HepG2 (cell line): ENCODE measurements around the gene SLCO3A1. TPM values are rescaled to one million over a fixed set of nuclear protein-coding genes. Genes with fewer than 3 reads are reported as not detected.

ENCODE experiments used
- ATAC-seq: fragments of 200-7000 bp; cut with Tn5 transposase; 3 replicates; pipeline ENCODE4 v1.9.1; 2020; ENCODE audit warnings: mild to moderate bottlenecking, moderate library complexity
- BruUV-seq: library from RNA; stranded (reverse); fragments of 400-500 nt; replicated peaks from 2 replicates; lab custom pipeline; 2021; lab: Mats Ljungman, UMichigan
- CTCF ChIA-PET: fragments of 300-600 bp; formaldehyde crosslinking; extraction: SDS; loops from one replicate; lab custom pipeline; 2021; ENCODE audit warnings: low total read pairs, inconsistent platforms, low intra/inter-chr PET ratio; lab: Yijun Ruan, JAX
- POLR2A ChIA-PET: fragments of 350-600 bp; sonication (Branson Sonifier 250); formaldehyde crosslinking; loops from one replicate; lab custom pipeline; 2020; ENCODE audit warnings: antibody characterized with exemption, inconsistent platforms; lab: Yijun Ruan, JAX
- DNase-seq: peaks from one replicate; pipeline ENCODE4 v3.0.0-alpha.2; 2015; ENCODE audit warnings: low spot score
- FAIRE-seq: peaks from 3 replicates; lab custom pipeline; 2011; peaks lifted over from hg19 to GRCh38; lab: Jason Lieb, UNC
- H2AFZ ChIP-seq: one replicate; pipeline ENCODE4 v1.6.1; 2011; ENCODE audit warnings: low read length, inconsistent platforms
- H3K27ac ChIP-seq: fragments of 300-600 bp; 3 replicates; pipeline ENCODE4 v1.8.0; 2011; ENCODE audit warnings: mixed run types, mild to moderate bottlenecking, mixed read lengths, low read length, inconsistent platforms; ENCODE audit not compliant: insufficient read depth; ENCODE audit errors: extremely low read length
- H3K27me3 ChIP-seq, 2 experiments: fragments of 200-600 bp in 1 of 2; 2 replicates in 1 of 2; 3 replicates in 1 of 2; pipeline versions ENCODE4 v1.6.0 to v1.8.0; 2011; ENCODE audit warnings: low read length in 2 of 2, mild to moderate bottlenecking in 2 of 2, moderate library complexity in 2 of 2, inconsistent platforms in 1 of 2; ENCODE audit not compliant: insufficient read depth in 2 of 2, control insufficient read depth in 1 of 2
- H3K36me3 ChIP-seq, 2 experiments: fragments of 200-600 bp in 1 of 2; replicated peaks in 1 of 2; 2 replicates in 1 of 2; 3 replicates in 1 of 2; pipeline versions ENCODE4 v1.5.1 to v1.8.0; 2011; ENCODE audit warnings: low read length in 2 of 2, inconsistent platforms in 1 of 2; ENCODE audit not compliant: insufficient read depth in 2 of 2, control insufficient read depth in 1 of 2
- H3K4me1 ChIP-seq: 2 replicates; pipeline ENCODE4 v1.5.1; 2012; ENCODE audit warnings: low read length, inconsistent platforms; ENCODE audit not compliant: insufficient read depth
- H3K4me2 ChIP-seq: 2 replicates; pipeline ENCODE4 v1.6.0; 2011; ENCODE audit warnings: low read depth, low read length, inconsistent platforms
- H3K4me3 ChIP-seq, 3 experiments: fragments of 200-600 bp in 1 of 3; sonication (generic), shearing (Covaris generic) in 1 of 3; replicated peaks in 1 of 3; 2 replicates each; pipeline ENCODE4 v1.5.1; 2011 to 2016; ENCODE audit warnings: low read length in 3 of 3, inconsistent platforms in 2 of 3, low read depth in 2 of 3, mild to moderate bottlenecking in 2 of 3, control low read depth in 1 of 3, mixed read lengths in 1 of 3; ENCODE audit not compliant: insufficient read depth in 1 of 3
- H3K79me2 ChIP-seq: one replicate; pipeline ENCODE4 v1.6.1; 2011; ENCODE audit warnings: low read length, inconsistent platforms; ENCODE audit not compliant: insufficient read depth
- H3K9ac ChIP-seq: 2 replicates; pipeline ENCODE4 v1.6.0; 2011; ENCODE audit warnings: mild to moderate bottlenecking, low read depth, low read length, inconsistent platforms; ENCODE audit not compliant: insufficient read depth
- H3K9me3 ChIP-seq: 2 replicates; pipeline ENCODE4 v1.5.1; 2012; ENCODE audit warnings: mild to moderate bottlenecking, low read length
- H4K20me1 ChIP-seq: 2 replicates; pipeline ENCODE4 v1.6.0; 2011; ENCODE audit warnings: inconsistent platforms, mild to moderate bottlenecking, low read length, moderate library complexity; ENCODE audit not compliant: insufficient read depth
- AGO2 ChIP-seq: fragments of 200-400 bp; formaldehyde crosslinking; optimal IDR thresholded peaks from 2 replicates; pipeline ENCODE3; 2017; ENCODE audit warnings: mild to moderate bottlenecking, low read depth, low read length, moderate library complexity
- GMEB1 ChIP-seq: sonication (generic); formaldehyde crosslinking; IDR thresholded peaks from 2 replicates; pipeline ENCODE4 v1.5.1; 2020; ENCODE audit warnings: missing genetic modification reagents, mild to moderate bottlenecking, borderline replicate concordance
- MAF1 ChIP-seq: sonication (generic); formaldehyde crosslinking; IDR thresholded peaks from 2 replicates; pipeline ENCODE4 v1.5.0; 2020; ENCODE audit warnings: missing genetic modification reagents, borderline replicate concordance
- MBD4 ChIP-seq: IDR thresholded peaks from 2 replicates; pipeline ENCODE4 v1.6.1; 2012; ENCODE audit warnings: low read length, inconsistent platforms, borderline replicate concordance
- MXD1 ChIP-seq: sonication (generic); formaldehyde crosslinking; IDR thresholded peaks from 2 replicates; pipeline ENCODE4 v1.4.0; 2020; ENCODE audit warnings: mild to moderate bottlenecking, missing genetic modification reagents
- MXD4 ChIP-seq: IDR thresholded peaks from 2 replicates; pipeline ENCODE4 v1.6.1; 2016; ENCODE audit warnings: mild to moderate bottlenecking, missing biosample characterization, missing genetic modification reagents
- NR0B2 ChIP-seq: sonication (generic); formaldehyde crosslinking; IDR thresholded peaks from 2 replicates; pipeline ENCODE4 v1.4.0; 2020; ENCODE audit warnings: mild to moderate bottlenecking, missing genetic modification reagents
- PATZ1 ChIP-seq: sonication (generic); formaldehyde crosslinking; IDR thresholded peaks from 2 replicates; pipeline ENCODE4 v1.4.0; 2020; ENCODE audit warnings: missing genetic modification reagents
- SIX1 ChIP-seq: sonication (generic); formaldehyde crosslinking; IDR thresholded peaks from 2 replicates; pipeline ENCODE4 v1.4.0; 2020; ENCODE audit warnings: missing genetic modification reagents, borderline replicate concordance
- SNAPC2 ChIP-seq: sonication (generic); formaldehyde crosslinking; IDR thresholded peaks from 2 replicates; pipeline ENCODE4 v1.8.1; 2022; ENCODE audit warnings: mild to moderate bottlenecking, missing genetic modification reagents
- SRY ChIP-seq: sonication (generic); formaldehyde crosslinking; IDR thresholded peaks from 2 replicates; pipeline ENCODE4 v1.8.0; 2022; ENCODE audit warnings: mild to moderate bottlenecking, missing genetic modification reagents
- ZBTB39 ChIP-seq: sonication (generic); formaldehyde crosslinking; IDR thresholded peaks from 2 replicates; pipeline ENCODE4 v1.5.0; 2020; ENCODE audit warnings: missing genetic modification reagents
- ZNF253 ChIP-seq: sonication (generic); formaldehyde crosslinking; IDR thresholded peaks from 2 replicates; pipeline ENCODE4 v1.8.0; 2022; ENCODE audit warnings: mild to moderate bottlenecking, missing genetic modification reagents, borderline replicate concordance
- ZNF296 ChIP-seq: sonication (generic); formaldehyde crosslinking; conservative IDR thresholded peaks from 2 replicates; pipeline ENCODE4 v1.5.0; 2020; ENCODE audit warnings: mild to moderate bottlenecking, missing genetic modification reagents
- ZNF572 ChIP-seq: sonication (generic); formaldehyde crosslinking; IDR thresholded peaks from 2 replicates; pipeline ENCODE4 v1.5.1; 2020; ENCODE audit warnings: mild to moderate bottlenecking, missing genetic modification reagents
- ZNF709 ChIP-seq: sonication (generic); formaldehyde crosslinking; IDR thresholded peaks from 2 replicates; pipeline ENCODE4 v1.5.0; 2020; ENCODE audit warnings: mild to moderate bottlenecking, missing genetic modification reagents
- ZNF766 ChIP-seq: sonication (generic); formaldehyde crosslinking; IDR thresholded peaks from 2 replicates; pipeline ENCODE4 v1.5.0; 2020; ENCODE audit warnings: missing genetic modification reagents, borderline replicate concordance
- WGBS: methylation state at CpG from one replicate; pipeline ENCODE4 v1.1.6; 2017; ENCODE audit warnings: low lambda C conversion rate; 5-methylcytosine and 5-hydroxymethylcytosine counted together
- in situ Hi-C: cut with HindIII; loops from 2 replicates; pipeline ENCODE4 v1.10.0; 2017; ENCODE audit warnings: low pct_unique_long_range_greater_than_20kb; ENCODE audit not compliant: extremely low pct_ligation_motif_present
- intact Hi-C: fragments of 100-400 bp; cut with micrococcal nuclease; formaldehyde crosslinking; loops from one replicate; pipeline ENCODE4 v1.10.0; 2022; ENCODE audit not compliant: unreplicated experiment
- polyA plus RNA-seq, 8 experiments: library from polyadenylated mRNA; depleted of rRNA in 3 of 8; stranded (reverse) in 7 of 8; unstranded in 1 of 8; fragments of >200 nt; fragmentation: Illumina TruSeq in 4 of 8; extraction: Trizol in 4 of 8; gene quantifications; 2 replicates each; pipeline versions ENCODE4 v1.2.1 to v1.2.3, GENCODE V29; 2011 to 2016; ENCODE audit warnings: low read depth in 4 of 8, missing spikeins in 1 of 8, mixed read lengths in 1 of 8; ENCODE audit not compliant: insufficient read depth in 1 of 8
- total RNA-seq, 5 experiments: library from RNA; depleted of rRNA; stranded (reverse); fragments of >200 nt; fragmentation: Illumina TruSeq; extraction: Trizol; gene quantifications; 2 replicates each; pipeline ENCODE4 v1.2.3, GENCODE V29; 2016; ENCODE audit warnings: low read depth in 1 of 5

SLCO3A1 gene
- total and polyA plus RNA-seq, 2 of the 13 experiments (the other 11 are each of a cell fraction or from before 2014, with no cell fraction given), result 0.02 TPM; not detected in 1

- H2AFZ ChIP-seq, result no peak overlapping the region
- no peaks in the 10 kb centered on the region for H3K4me1 ChIP-seq
- H3K79me2 ChIP-seq, result no peaks in the 10 kb centered on the region
- POLR2A ChIA-PET, result no interaction called here
- BruUV-seq, result no TSS peak
- H4K20me1 ChIP-seq, result no peaks in the 10 kb centered on the region
- intact Hi-C loops (no loop called here), in situ Hi-C loops (no loop called here)
- ATAC-seq, result no peak
- H3K27ac ChIP-seq, result no peak overlapping the region
- H3K9me3 ChIP-seq, result no peaks in the 10 kb centered on the region
- no peak overlapping the region for H3K9ac ChIP-seq
- no peak for FAIRE-seq
- H3K4me2 ChIP-seq, result no peak overlapping the region
- no peak for DNase-seq
- no peak overlapping the region for H3K4me3 ChIP-seq
- H3K27me3 ChIP-seq, result peaks cover 0 to 5% of the 10 kb centered on the region in 2 experiments; a peak in 1 of 5 replicates
- H3K36me3 ChIP-seq, result no peaks in the 10 kb centered on the region
- 1% methylated on average over 3 of the region's 3 CpGs for WGBS
- TF ChIP-seq SRY (CRISPR knock-in tag), result no peak
- no peak for TF ChIP-seq AGO2
- no peak for TF ChIP-seq MXD1
- no peak for TF ChIP-seq MBD4
- TF ChIP-seq ZNF709, result no peak
- TF ChIP-seq ZNF766, result no peak
- no peak for TF ChIP-seq ZBTB39
- TF ChIP-seq MAF1 (CRISPR knock-in tag), result no peak
- TF ChIP-seq SNAPC2 (CRISPR knock-in tag), result no peak
- no peak for TF ChIP-seq NR0B2
- no peak for TF ChIP-seq ZNF572 (CRISPR knock-in tag)
- no peak for TF ChIP-seq SIX1 (CRISPR knock-in tag)
- no peak for TF ChIP-seq MXD4 (CRISPR knock-in tag)
- TF ChIP-seq ZNF253 (CRISPR knock-in tag), result no peak
- TF ChIP-seq GMEB1, result no peak
- no peak for TF ChIP-seq ZNF296
- no peak for TF ChIP-seq PATZ1 (CRISPR knock-in tag)
- TF ChIP-seq, all 625 proteins: peak for 0
- CTCF ChIA-PET, result no interaction called here
Measured at GRCh38 chr15:91880373-91880772, 26.9 kb downstream of the SLCO3A1 start.
